ENCODE data around the gene PDE4B.

- no peak for TF ChIP-seq POLR2A (IDR thresholded peaks at IDR 0.05)
- no peak for TF ChIP-seq CTCF (IDR thresholded peaks at IDR 0.05)
Measured at GRCh38 chr1:66337249-66337648, 544.6 kb downstream of the PDE4B start.

Measured in heart left ventricle (tissue), 13 donors.